HL-60 (cell line): ENCODE results near the gene LLCFC1.

ENCODE experiments used
- DNase-seq, 2 experiments: peaks; one replicate each; pipeline ENCODE4 v3.0.0-alpha.2; 2010 to 2020; ENCODE audit warnings: low read depth in 1 of 2, low spot score in 1 of 2
- H3K27ac ChIP-seq: fragments of 250-450 bp; sonication (Bioruptor Pico); replicated peaks from 2 replicates; pipeline ENCODE4 v1.5.1; 2020; ENCODE audit warnings: mild to moderate bottlenecking, moderate library complexity
- H3K27me3 ChIP-seq: fragments of 250-450 bp; sonication (Bioruptor Pico); 2 replicates; pipeline ENCODE4 v1.5.1; 2021; ENCODE audit warnings: mild to moderate bottlenecking, moderate library complexity; ENCODE audit not compliant: insufficient read depth, poor library complexity, severe bottlenecking
- H3K4me3 ChIP-seq: replicated peaks from 2 replicates; pipeline ENCODE4 v1.5.1; 2011; ENCODE audit warnings: mild to moderate bottlenecking, control low read depth, low read length; ENCODE audit not compliant: insufficient read depth
- CTCF ChIP-seq: IDR thresholded peaks from one replicate; pipeline ENCODE4 v1.5.1; 2011; ENCODE audit warnings: low read length, control low read depth, inconsistent platforms; ENCODE audit not compliant: insufficient read depth
- GABPA ChIP-seq: IDR thresholded peaks from 2 replicates; pipeline ENCODE4 v1.6.1; 2012; ENCODE audit warnings: low read depth
- POLR2AphosphoS5 ChIP-seq: IDR thresholded peaks from 2 replicates; pipeline ENCODE4 v1.6.1; 2012; ENCODE audit warnings: low read depth
- REST ChIP-seq: IDR thresholded peaks from 2 replicates; pipeline ENCODE4 v1.6.1; 2012; ENCODE audit warnings: low read depth; ENCODE audit not compliant: insufficient replicate concordance
- SPI1 ChIP-seq: IDR thresholded peaks from 2 replicates; pipeline ENCODE4 v1.6.1; 2012; ENCODE audit warnings: low read depth, mild to moderate bottlenecking, borderline replicate concordance

Gene LLCFC1

DNA sequence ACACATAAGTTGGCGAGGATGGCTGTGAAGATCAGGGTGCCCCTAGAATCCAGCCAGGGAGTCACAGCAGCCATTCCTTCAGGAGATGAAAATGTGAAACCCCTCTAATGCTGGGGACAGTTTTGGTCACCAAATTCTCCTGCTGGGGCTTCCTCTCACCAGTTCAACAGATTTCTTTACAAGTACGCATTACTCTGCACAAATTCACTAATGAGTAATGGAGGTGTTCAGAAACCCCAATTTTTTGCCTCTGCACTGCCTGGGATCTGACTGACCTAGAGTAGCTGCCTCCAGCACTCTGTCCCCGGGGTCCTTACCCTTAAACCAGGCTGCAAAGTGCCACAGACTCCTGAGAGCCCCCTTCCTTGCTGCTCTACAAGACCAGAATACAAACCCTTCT lies 21.8 kb upstream of the LLCFC1 start:
- Histone ChIP-seq H3K4me3 (no peak overlapping the region), H3K27ac (no peak overlapping the region), H3K27me3 (no peaks in the 10 kb centered on the region)
- TF ChIP-seq GABPA (no peak), REST (no peak), POLR2AphosphoS5 (no peak), CTCF (no peak), SPI1 (no peak)
- DNase-seq = no peak

GRCh38 chr7:142918901-142919300 lies 20.4 kb upstream of the LLCFC1 start:
- DNase-seq = no peak
- Histone ChIP-seq H3K27me3 (no peaks in the 10 kb centered on the region), H3K27ac (no peak overlapping the region), H3K4me3 (no peak overlapping the region)
- TF ChIP-seq SPI1 = no peak
- no peak for TF ChIP-seq GABPA

DNA sequence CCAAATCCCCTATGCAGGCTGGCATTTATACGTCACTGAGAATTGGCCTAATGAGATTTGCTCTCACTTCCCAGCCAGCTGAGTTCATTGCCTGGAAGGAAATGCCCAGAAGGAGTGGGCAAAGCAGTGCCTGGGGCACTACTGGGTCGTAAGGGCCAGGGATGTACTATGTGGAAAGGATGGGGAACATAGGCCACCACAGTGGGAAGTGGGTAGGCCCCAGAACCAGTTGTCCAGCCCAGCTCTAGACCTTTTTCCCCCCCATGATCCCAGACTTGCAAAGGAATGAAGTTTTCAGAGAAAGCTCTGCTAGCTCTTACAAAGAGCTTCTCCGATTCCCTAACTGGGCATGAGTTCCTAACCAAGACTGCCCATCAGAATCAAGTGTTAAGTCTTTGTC lies 19.6 kb upstream of the LLCFC1 start:
- Histone ChIP-seq H3K4me3 (no peak overlapping the region), H3K27ac (no peak overlapping the region), H3K27me3 (no peaks in the 10 kb centered on the region)
- no peak for DNase-seq
- TF ChIP-seq REST (no peak), CTCF (no peak), GABPA (no peak), POLR2AphosphoS5 (no peak), SPI1 (no peak)

DNA sequence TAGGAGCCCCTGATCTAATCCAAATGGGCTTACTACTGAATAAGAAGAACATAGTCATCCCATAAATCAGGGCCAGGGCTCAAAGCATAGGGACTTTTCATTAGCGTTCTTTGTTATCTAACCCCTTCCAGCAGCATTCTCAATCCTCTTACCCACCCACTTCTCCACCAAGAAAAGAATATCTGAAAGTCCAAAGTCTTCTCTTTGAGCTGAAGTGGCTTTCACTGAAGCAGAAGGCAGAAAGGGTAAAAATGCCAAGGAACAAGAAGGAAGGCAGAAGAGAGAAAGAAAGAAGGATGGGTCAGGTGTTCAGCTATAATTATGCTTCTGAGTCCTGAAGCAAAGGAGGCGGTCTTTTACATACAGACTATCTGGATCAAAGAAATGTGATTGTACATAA lies 15.9 kb upstream of the LLCFC1 start:
- no peak overlapping the region for H3K4me3 ChIP-seq
- DNase-seq = no peak
- no peak overlapping the region for H3K27ac ChIP-seq
- no peaks in the 10 kb centered on the region for H3K27me3 ChIP-seq
- TF ChIP-seq GABPA = no peak
- TF ChIP-seq SPI1 = no peak

- no peak overlapping the region for H3K4me3 ChIP-seq
- no peak for DNase-seq
- H3K27me3 ChIP-seq = no peaks in the 10 kb centered on the region
- TF ChIP-seq GABPA (no peak), SPI1 (no peak), CTCF (no peak), POLR2AphosphoS5 (no peak), REST (no peak)
- H3K27ac ChIP-seq = no peak overlapping the region
Measured at GRCh38 chr7:142925413-142925812, 13.9 kb upstream of the LLCFC1 start.
